HepG2 (cell line): ENCODE data around the gene JHY.

Experiments used
- JUN ChIP-seq: sonication (generic); formaldehyde crosslinking; IDR thresholded peaks from 2 replicates; pipeline ENCODE4 v1.4.0; 2020; ENCODE audit warnings: mild to moderate bottlenecking, missing genetic modification reagents
- PAWR ChIP-seq: sonication (generic); formaldehyde crosslinking; IDR thresholded peaks from 2 replicates; pipeline ENCODE4 v1.4.0; 2020; ENCODE audit warnings: missing genetic modification reagents, mild to moderate bottlenecking, borderline replicate concordance
- TF ChIP-seq, protein P1 (sequence below): sonication (generic); formaldehyde crosslinking; IDR thresholded peaks from 2 replicates; pipeline ENCODE4 v1.4.0; 2020; ENCODE audit warnings: missing genetic modification reagents
- TF ChIP-seq, protein P2 (sequence below): sonication (generic); formaldehyde crosslinking; IDR thresholded peaks from 2 replicates; pipeline ENCODE4 v1.5.0; 2020; ENCODE audit warnings: missing genetic modification reagents

DNA sequence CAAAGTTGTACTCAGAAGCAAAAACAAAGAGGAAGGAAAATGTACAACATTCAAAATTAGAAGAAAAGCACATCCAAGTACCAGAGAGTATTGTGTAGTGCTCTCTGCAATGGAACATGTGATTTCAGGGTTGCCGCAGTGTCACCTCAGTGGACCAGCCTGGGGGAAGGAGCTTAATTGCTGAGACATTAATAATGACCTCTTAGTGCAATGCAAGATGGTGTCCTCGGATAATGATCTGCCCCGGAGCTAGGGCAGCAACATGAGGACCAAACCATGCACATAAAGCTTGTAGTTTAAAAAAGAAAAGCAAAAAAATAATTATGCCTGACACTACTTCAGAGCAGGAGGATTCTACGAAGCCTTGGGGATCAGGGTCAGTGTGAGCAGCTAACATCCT, 11.3 kb upstream of the JHY start:
- TF ChIP-seq, protein P1, sequence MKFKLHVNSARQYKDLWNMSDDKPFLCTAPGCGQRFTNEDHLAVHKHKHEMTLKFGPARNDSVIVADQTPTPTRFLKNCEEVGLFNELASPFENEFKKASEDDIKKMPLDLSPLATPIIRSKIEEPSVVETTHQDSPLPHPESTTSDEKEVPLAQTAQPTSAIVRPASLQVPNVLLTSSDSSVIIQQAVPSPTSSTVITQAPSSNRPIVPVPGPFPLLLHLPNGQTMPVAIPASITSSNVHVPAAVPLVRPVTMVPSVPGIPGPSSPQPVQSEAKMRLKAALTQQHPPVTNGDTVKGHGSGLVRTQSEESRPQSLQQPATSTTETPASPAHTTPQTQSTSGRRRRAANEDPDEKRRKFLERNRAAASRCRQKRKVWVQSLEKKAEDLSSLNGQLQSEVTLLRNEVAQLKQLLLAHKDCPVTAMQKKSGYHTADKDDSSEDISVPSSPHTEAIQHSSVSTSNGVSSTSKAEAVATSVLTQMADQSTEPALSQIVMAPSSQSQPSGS (CRISPR knock-in tag), result no peak
- TF ChIP-seq PAWR, result no peak
- no peak for TF ChIP-seq JUN
- TF ChIP-seq, protein P2, sequence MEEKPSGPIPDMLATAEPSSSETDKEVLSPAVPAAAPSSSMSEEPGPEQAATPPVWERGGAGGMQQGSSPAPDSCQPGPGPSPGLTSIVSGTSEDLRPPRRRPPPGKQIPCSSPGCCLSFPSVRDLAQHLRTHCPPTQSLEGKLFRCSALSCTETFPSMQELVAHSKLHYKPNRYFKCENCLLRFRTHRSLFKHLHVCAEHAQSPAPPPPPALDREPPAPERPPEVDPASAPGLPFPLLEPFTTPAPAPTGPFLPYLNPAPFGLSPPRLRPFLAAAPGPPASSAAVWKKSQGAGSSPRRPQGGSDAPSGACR (CRISPR knock-in tag), result no peak
